ENCODE results near the gene LNX1.

The LNX1 gene

GRCh38 chr4:53545273-53545672 lies 46.0 kb downstream of the LNX1 start:
- H2BK120ac ChIP-seq (ENCODE audit: insufficient read depth, low read length, poor library complexity), result no peak overlapping the region
- H3K36me3 ChIP-seq (ENCODE audit: control insufficient read depth in 1 of 2, insufficient read depth in 2 of 2, low read length in 2 of 2), result no peaks in the 10 kb centered on the region
- no peak overlapping the region for H4K8ac ChIP-seq (ENCODE audit: low read depth, low read length)
- H3K79me2 ChIP-seq (ENCODE audit: control insufficient read depth, insufficient read depth, low read length, poor library complexity), result no peaks in the 10 kb centered on the region
- H3K79me1 ChIP-seq (ENCODE audit: low read length), result no peaks in the 10 kb centered on the region
- H3K9me3 ChIP-seq (ENCODE audit: insufficient read depth, low read depth, low read length), result no peaks in the 10 kb centered on the region
- H4K91ac ChIP-seq (ENCODE audit: low read depth, low read length), result no peak overlapping the region
- H3K4me3 ChIP-seq (ENCODE audit: low read depth, low read length), result no peak overlapping the region
- no peak overlapping the region for H2BK12ac ChIP-seq (ENCODE audit: low read length)
- no CpG with 5 or more reads among the region's 1 CpG for WGBS (ENCODE audit: extremely low coverage, insufficient coverage, insufficient read length)
- H3K18ac ChIP-seq (ENCODE audit: low read length), result no peak overlapping the region
- no peak overlapping the region for H3K4ac ChIP-seq (ENCODE audit: low read depth, low read length)
- no peak overlapping the region for H3K9ac ChIP-seq (ENCODE audit: low read length)
- no peak overlapping the region for H3K23ac ChIP-seq (ENCODE audit: low read length)
- H2AFZ ChIP-seq (ENCODE audit: insufficient read depth, low read length, poor library complexity), result no peak overlapping the region
- H3K27ac ChIP-seq (ENCODE audit: low read depth, low read length), result no peak overlapping the region
- no peak overlapping the region for H2BK5ac ChIP-seq (ENCODE audit: low read depth, low read length, poor library complexity)
- H3K4me2 ChIP-seq (ENCODE audit: low read length), result no peak overlapping the region
- no peaks in the 10 kb centered on the region for H3K4me1 ChIP-seq (ENCODE audit: control insufficient read depth in 1 of 2, insufficient read depth in 2 of 2, low read length in 2 of 2)
- no peak overlapping the region for H2AK5ac ChIP-seq (ENCODE audit: low read length)
- H3K14ac ChIP-seq (ENCODE audit: low read length), result no peak overlapping the region
- H3K27me3 ChIP-seq (ENCODE audit: insufficient read depth, low read length), result no peaks in the 10 kb centered on the region
- DNase-seq, result no peak
- no peak overlapping the region for H4K12ac ChIP-seq (ENCODE audit: low read depth, low read length)

GRCh38 chr4:53543561-53543960 lies 47.7 kb downstream of the LNX1 start:
- H2BK5ac ChIP-seq (ENCODE audit: low read depth, low read length, poor library complexity), result no peak overlapping the region
- no peaks in the 10 kb centered on the region for H3K36me3 ChIP-seq (ENCODE audit: control insufficient read depth in 1 of 2, insufficient read depth in 2 of 2, low read length in 2 of 2)
- no peak for DNase-seq
- H3K4me2 ChIP-seq (ENCODE audit: low read length), result no peak overlapping the region
- no peak overlapping the region for H3K18ac ChIP-seq (ENCODE audit: low read length)
- H2AFZ ChIP-seq (ENCODE audit: insufficient read depth, low read length, poor library complexity), result no peak overlapping the region
- H3K23ac ChIP-seq (ENCODE audit: low read length), result no peak overlapping the region
- H2AK5ac ChIP-seq (ENCODE audit: low read length), result no peak overlapping the region
- H3K27ac ChIP-seq (ENCODE audit: low read depth, low read length), result no peak overlapping the region
- H3K79me2 ChIP-seq (ENCODE audit: control insufficient read depth, insufficient read depth, low read length, poor library complexity), result no peaks in the 10 kb centered on the region
- H3K9me3 ChIP-seq (ENCODE audit: insufficient read depth, low read depth, low read length), result no peaks in the 10 kb centered on the region
- H2BK12ac ChIP-seq (ENCODE audit: low read length), result no peak overlapping the region
- H3K9ac ChIP-seq (ENCODE audit: low read length), result no peak overlapping the region
- no peak overlapping the region for H4K8ac ChIP-seq (ENCODE audit: low read depth, low read length)
- H3K14ac ChIP-seq (ENCODE audit: low read length), result no peak overlapping the region
- no peak overlapping the region for H3K4ac ChIP-seq (ENCODE audit: low read depth, low read length)
- H3K4me1 ChIP-seq (ENCODE audit: control insufficient read depth in 1 of 2, insufficient read depth in 2 of 2, low read length in 2 of 2), result no peaks in the 10 kb centered on the region
- no peak overlapping the region for H2BK120ac ChIP-seq (ENCODE audit: insufficient read depth, low read length, poor library complexity)
- H3K27me3 ChIP-seq (ENCODE audit: insufficient read depth, low read length), result no peaks in the 10 kb centered on the region
- H4K12ac ChIP-seq (ENCODE audit: low read depth, low read length), result no peak overlapping the region
- no peak overlapping the region for H4K91ac ChIP-seq (ENCODE audit: low read depth, low read length)
- no peaks in the 10 kb centered on the region for H3K79me1 ChIP-seq (ENCODE audit: low read length)
- no peak overlapping the region for H3K4me3 ChIP-seq (ENCODE audit: low read depth, low read length)

GRCh38 chr4:53541577-53542206 lies 49.6 kb downstream of the LNX1 start:
- Histone ChIP-seq H3K27ac (ENCODE audit: low read depth, low read length) (no peak overlapping the region), H3K4me1 (ENCODE audit: control insufficient read depth in 1 of 2, insufficient read depth in 2 of 2, low read length in 2 of 2) (peaks cover 2 to 5% of the 10 kb centered on the region in 2 experiments), H4K8ac (ENCODE audit: low read depth, low read length) (no peak overlapping the region), H4K12ac (ENCODE audit: low read depth, low read length) (no peak overlapping the region), H3K9ac (ENCODE audit: low read length) (no peak overlapping the region), H3K36me3 (ENCODE audit: control insufficient read depth in 1 of 2, insufficient read depth in 2 of 2, low read length in 2 of 2) (no peaks in the 10 kb centered on the region), H3K4me3 (ENCODE audit: low read depth, low read length) (no peak overlapping the region), H2BK5ac (ENCODE audit: low read depth, low read length, poor library complexity) (no peak overlapping the region), H4K91ac (ENCODE audit: low read depth, low read length) (no peak overlapping the region), H3K79me1 (ENCODE audit: low read length) (no peaks in the 10 kb centered on the region), H2BK12ac (ENCODE audit: low read length) (no peak overlapping the region), H3K4ac (ENCODE audit: low read depth, low read length) (no peak overlapping the region), H2BK120ac (ENCODE audit: insufficient read depth, low read length, poor library complexity) (no peak overlapping the region), H2AFZ (ENCODE audit: insufficient read depth, low read length, poor library complexity) (no peak overlapping the region), H3K14ac (ENCODE audit: low read length) (no peak overlapping the region), H3K9me3 (ENCODE audit: insufficient read depth, low read depth, low read length) (no peaks in the 10 kb centered on the region), H3K27me3 (ENCODE audit: insufficient read depth, low read length) (no peaks in the 10 kb centered on the region), H3K79me2 (ENCODE audit: control insufficient read depth, insufficient read depth, low read length, poor library complexity) (no peaks in the 10 kb centered on the region), H3K23ac (ENCODE audit: low read length) (no peak overlapping the region), H2AK5ac (ENCODE audit: low read length) (no peak overlapping the region), H3K18ac (ENCODE audit: low read length) (no peak overlapping the region), H3K4me2 (ENCODE audit: low read length) (no peak overlapping the region)
- WGBS (ENCODE audit: extremely low coverage, insufficient coverage, insufficient read length), result no CpG with 5 or more reads among the region's 2 CpGs
- peak in 1 of 2 donors; percentile 58 for DNase-seq

GRCh38 chr4:53538756-53539155 lies 52.5 kb downstream of the LNX1 start:
- no peak for DNase-seq
- no peak overlapping the region for H2AFZ ChIP-seq (ENCODE audit: insufficient read depth, low read length, poor library complexity)
- WGBS (ENCODE audit: extremely low coverage, insufficient coverage, insufficient read length), result no CpG with 5 or more reads among the region's 4 CpGs
- no peak overlapping the region for H3K27ac ChIP-seq (ENCODE audit: low read depth, low read length)
- no peak overlapping the region for H3K18ac ChIP-seq (ENCODE audit: low read length)
- H3K4me1 ChIP-seq (ENCODE audit: control insufficient read depth in 1 of 2, insufficient read depth in 2 of 2, low read length in 2 of 2), result peaks cover 2 to 5% of the 10 kb centered on the region in 2 experiments
- no peaks in the 10 kb centered on the region for H3K79me1 ChIP-seq (ENCODE audit: low read length)
- H2AK5ac ChIP-seq (ENCODE audit: low read length), result no peak overlapping the region
- H4K91ac ChIP-seq (ENCODE audit: low read depth, low read length), result no peak overlapping the region
- no peak overlapping the region for H2BK12ac ChIP-seq (ENCODE audit: low read length)
- H3K14ac ChIP-seq (ENCODE audit: low read length), result no peak overlapping the region
- no peaks in the 10 kb centered on the region for H3K79me2 ChIP-seq (ENCODE audit: control insufficient read depth, insufficient read depth, low read length, poor library complexity)
- no peak overlapping the region for H3K23ac ChIP-seq (ENCODE audit: low read length)
- H3K27me3 ChIP-seq (ENCODE audit: insufficient read depth, low read length), result no peaks in the 10 kb centered on the region
- no peaks in the 10 kb centered on the region for H3K36me3 ChIP-seq (ENCODE audit: control insufficient read depth in 1 of 2, insufficient read depth in 2 of 2, low read length in 2 of 2)
- H4K8ac ChIP-seq (ENCODE audit: low read depth, low read length), result no peak overlapping the region
- no peak overlapping the region for H3K4me3 ChIP-seq (ENCODE audit: low read depth, low read length)
- no peak overlapping the region for H2BK120ac ChIP-seq (ENCODE audit: insufficient read depth, low read length, poor library complexity)
- H3K4ac ChIP-seq (ENCODE audit: low read depth, low read length), result no peak overlapping the region
- H4K12ac ChIP-seq (ENCODE audit: low read depth, low read length), result no peak overlapping the region
- H2BK5ac ChIP-seq (ENCODE audit: low read depth, low read length, poor library complexity), result no peak overlapping the region
- no peak overlapping the region for H3K4me2 ChIP-seq (ENCODE audit: low read length)
- H3K9ac ChIP-seq (ENCODE audit: low read length), result no peak overlapping the region
- H3K9me3 ChIP-seq (ENCODE audit: insufficient read depth, low read depth, low read length), result no peaks in the 10 kb centered on the region
